Kidney (tissue), 14 donors: ENCODE data around the gene RNASE1. TPM values are rescaled to one million over a fixed set of nuclear protein-coding genes. Genes with fewer than 3 reads are reported as not detected.
A peak's percentile ranks its signal among the peaks of the same experiment; 100 is the strongest.

Source experiments
- DNase-seq, 5 donors: peaks; one replicate each; pipeline ENCODE4 v3.0.0-alpha.2; 2013 to 2020
- FAIRE-seq: peaks from 2 replicates; lab custom pipeline; 2012; peaks lifted over from hg19 to GRCh38; lab: Jason Lieb, UNC
- H3K27ac ChIP-seq, 2 donors: one replicate each; pipeline ENCODE4 v1.7.0; 2013; ENCODE audit warnings: low read depth in 2 of 2, low read length in 2 of 2, inconsistent platforms in 1 of 2
- H3K27me3 ChIP-seq: one replicate; pipeline ENCODE4 v1.7.1; 2013; ENCODE audit warnings: low read length, inconsistent platforms; ENCODE audit not compliant: control insufficient read depth, insufficient read depth
- H3K36me3 ChIP-seq, 3 donors: one replicate each; pipeline versions ENCODE4 v1.7.0 to v1.7.1; 2013; ENCODE audit warnings: low read length in 3 of 3, control low read depth in 1 of 3, inconsistent platforms in 1 of 3; ENCODE audit not compliant: insufficient read depth in 3 of 3, control insufficient read depth in 2 of 3
- H3K4me1 ChIP-seq, 3 donors: one replicate each; pipeline versions ENCODE4 v1.7.0 to v1.7.1; 2013; ENCODE audit warnings: low read length in 3 of 3, inconsistent platforms in 1 of 3, low read depth in 1 of 3; ENCODE audit not compliant: control insufficient read depth in 2 of 3, insufficient read depth in 2 of 3
- H3K4me3 ChIP-seq, 3 donors: one replicate each; pipeline versions ENCODE4 v1.7.0 to v1.8.1; 2013; ENCODE audit warnings: low read length in 3 of 3, control low read depth in 1 of 3, inconsistent platforms in 1 of 3
- H3K9ac ChIP-seq, 3 donors: one replicate each; pipeline versions ENCODE4 v1.7.0 to v1.7.1; 2013; ENCODE audit warnings: low read length in 3 of 3, control low read depth in 1 of 3, inconsistent platforms in 1 of 3
- H3K9me3 ChIP-seq, 3 donors: one replicate each; pipeline versions ENCODE4 v1.7.0 to v1.7.1; 2013; ENCODE audit warnings: low read length in 3 of 3, control low read depth in 1 of 3, inconsistent platforms in 1 of 3; ENCODE audit not compliant: control insufficient read depth in 2 of 3, insufficient read depth in 1 of 3
- CTCF ChIP-seq: IDR thresholded peaks from 3 replicates; pipeline ENCODE4 v1.5.1; 2012; ENCODE audit warnings: mild to moderate bottlenecking, moderate library complexity, borderline replicate concordance; ENCODE audit not compliant: insufficient read depth; ENCODE audit errors: extremely low read depth
- intact Hi-C: fragments of 100-400 bp; cut with DNase I; formaldehyde crosslinking; loops from one replicate; pipeline ENCODE4 v1.11.1; 2022
- polyA plus RNA-seq: library from polyadenylated mRNA; stranded (reverse); fragments of 350-450 nt; fragmentation: Illumina TruSeq; extraction: RNeasy Lipid Tissue Mini Kit (QIAGEN cat#74804); gene quantifications from one replicate; pipeline ENCODE4 v1.2.3, GENCODE V29; 2014; ENCODE audit warnings: low read depth, low replicate concordance; ENCODE audit not compliant: insufficient read depth
- total RNA-seq: library from RNA; stranded (reverse); fragmentation: NEBNext Ultra II Directional; extraction: Animal tissue kit (Norgen Biotek cat#: 25700); gene quantifications from one replicate; pipeline ENCODE4 v1.2.1, GENCODE V29; 2021
- donor health status: control.
- donor health status: control.
- donor health status: control.
- donor health status: control.
- donor health status: control.
- donor health status: DM: yes; HTN: yes; CAD: no.
- donor health status: Normal renal cell carcinoma (clear cell type).

The RNASE1 gene
- total and polyA plus RNA-seq, 2 donors from 2014 or later, result 201 to 476 TPM

DNA sequence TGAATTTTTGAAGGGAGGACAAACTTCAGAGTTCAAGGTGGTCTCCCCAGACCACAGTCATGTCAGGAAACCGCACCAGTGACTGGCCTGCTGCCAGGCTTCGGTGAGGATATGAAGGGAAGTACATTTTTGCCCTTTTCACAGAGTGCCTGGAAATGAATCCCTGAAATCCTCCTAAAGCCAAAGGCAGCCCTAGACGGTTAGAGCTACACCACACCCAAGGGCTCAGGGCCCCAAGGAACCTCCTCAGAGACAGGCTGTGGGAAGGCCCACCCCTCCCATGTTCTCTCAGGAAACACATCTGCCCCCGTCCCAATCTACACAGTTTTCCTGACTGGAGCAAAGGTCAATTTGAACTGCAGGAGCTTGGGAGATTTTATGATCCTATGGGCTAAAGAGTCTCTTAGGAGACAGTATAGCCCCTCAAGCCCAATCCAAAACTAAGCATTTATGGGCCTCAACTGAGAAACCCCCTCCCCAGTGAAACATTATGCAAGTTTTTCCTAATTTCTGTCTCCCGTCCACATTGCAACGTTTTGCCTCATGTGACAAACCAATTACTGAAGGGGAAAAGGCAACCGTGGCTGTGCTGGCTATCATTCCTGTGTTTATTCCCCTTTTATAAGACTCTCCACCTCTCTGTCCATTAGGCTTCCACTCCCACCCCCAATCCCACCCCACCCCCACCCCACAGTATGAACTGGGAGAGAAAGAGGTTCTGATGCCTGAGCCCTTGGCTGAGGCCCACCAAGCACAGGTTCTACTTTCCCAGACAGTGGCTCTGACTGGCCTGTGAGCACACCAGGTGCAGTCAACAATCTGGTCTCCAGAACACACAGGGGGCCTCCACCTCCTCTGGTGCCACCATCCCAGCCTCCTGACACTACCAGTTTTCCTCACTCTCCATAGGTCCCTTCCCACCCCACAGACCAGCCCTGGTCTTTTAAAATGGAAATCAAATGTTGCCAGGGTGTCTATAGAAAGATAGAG is 9.6 kb upstream of the RNASE1 start:
- Histone ChIP-seq H3K36me3 (no peaks in the 10 kb centered on the region), H3K27me3 (no peaks in the 10 kb centered on the region), H3K27ac (peak overlapping the region in 1 of 2 donors; percentile 23), H3K9me3 (no peaks in the 10 kb centered on the region), H3K4me1 (peaks cover 0 to 3% (median 0%) of the 10 kb centered on the region in 3 donors), H3K9ac (no peak overlapping the region), H3K4me3 (no peak overlapping the region)
- no peak for TF ChIP-seq CTCF
- intact Hi-C loops, result no loop called here
- DNase-seq, result peak in 1 of 5 donors; percentile 44
- no peak for FAIRE-seq

- Histone ChIP-seq H3K9ac (no peak overlapping the region), H3K36me3 (no peaks in the 10 kb centered on the region), H3K4me3 (no peak overlapping the region), H3K27ac (no peak overlapping the region), H3K27me3 (no peaks in the 10 kb centered on the region), H3K9me3 (no peaks in the 10 kb centered on the region), H3K4me1 (peaks cover 0 to 3% (median 0%) of the 10 kb centered on the region in 3 donors)
- intact Hi-C loops, result no loop called here
- no peak for TF ChIP-seq CTCF
- DNase-seq (no peak), FAIRE-seq (no peak)
These were observed 7.3 kb upstream of the RNASE1 start for GRCh38 chr14:20809917-20810316.

GRCh38 chr14:20808162-20808483 is 5.5 kb upstream of the RNASE1 start:
- FAIRE-seq, result no peak
- no peak overlapping the region for H3K4me3 ChIP-seq
- no peak overlapping the region for H3K9ac ChIP-seq
- H3K36me3 ChIP-seq, result no peaks in the 10 kb centered on the region
- no peaks in the 10 kb centered on the region for H3K27me3 ChIP-seq
- TF ChIP-seq CTCF, result no peak
- H3K4me1 ChIP-seq, result peaks cover 0 to 3% (median 0%) of the 10 kb centered on the region in 3 donors
- no peak for DNase-seq
- intact Hi-C loops, result no loop called here
- no peak overlapping the region for H3K27ac ChIP-seq
- H3K9me3 ChIP-seq, result no peaks in the 10 kb centered on the region
